ENCODE data around the gene VEZT. TPM values are rescaled to one million over a fixed set of nuclear protein-coding genes. Genes with fewer than 3 reads are reported as not detected.
"Not testable (repeated sequence)": the region's sequence is repeated elsewhere in the genome, so short reads cannot be mapped to it uniquely, and the experiment has no call there.

Gene VEZT
- total RNA-seq, 2 experiments from 2014 or later, result 52.6 to 57.2 TPM

- H3K9me3 ChIP-seq (ENCODE audit: control insufficient read depth in 1 of 2, insufficient read depth in 1 of 2, low read length in 2 of 2), result no peaks in the 10 kb centered on the region
- no peak for DNase-seq
- Mint-ChIP-seq H3K4me1 (ENCODE audit: low read depth) (peaks cover 49% of the 10 kb centered on the region), H3K9me3 (no peaks in the 10 kb centered on the region), H3K36me3 (ENCODE audit: low read depth) (peaks cover 9% of the 10 kb centered on the region), H3K27ac (no peak overlapping the region), H3K27me3 (no peaks in the 10 kb centered on the region), H3K4me3 (no peak overlapping the region)
- intact Hi-C loops (cut with DNase I, micrococcal nuclease), result no loop called here
- ATAC-seq (ENCODE audit: poor library complexity), result no peak
- H3K4me1 ChIP-seq (ENCODE audit: insufficient read depth, low read length), result no peaks in the 10 kb centered on the region
- CTCF ChIA-PET, result interaction anchor here (0.7 to 1.3 kb wide), 2 partner anchors 16 kb away, joined by 3 read pairs; no protein-coding TSS in a partner anchor
- POLR2A ChIA-PET, result no interaction called here
- no peak overlapping the region for H3K27ac ChIP-seq (ENCODE audit: low read depth in 1 of 2, low read length in 2 of 2)
- no peak for TF ChIP-seq CTCF (IDR thresholded peaks at IDR 0.05)
- H3K4me3 ChIP-seq (ENCODE audit: low read length), result no peak overlapping the region
- peaks cover 2% of the 10 kb centered on the region for H3K36me3 ChIP-seq (ENCODE audit: insufficient read depth, low read length)
- no peaks in the 10 kb centered on the region for H3K27me3 ChIP-seq (ENCODE audit: control insufficient read depth in 1 of 2, insufficient read depth in 2 of 2, low read length in 2 of 2)
Measured at GRCh38 chr12:95231190-95231589, 13.6 kb downstream of the VEZT start.

DNA sequence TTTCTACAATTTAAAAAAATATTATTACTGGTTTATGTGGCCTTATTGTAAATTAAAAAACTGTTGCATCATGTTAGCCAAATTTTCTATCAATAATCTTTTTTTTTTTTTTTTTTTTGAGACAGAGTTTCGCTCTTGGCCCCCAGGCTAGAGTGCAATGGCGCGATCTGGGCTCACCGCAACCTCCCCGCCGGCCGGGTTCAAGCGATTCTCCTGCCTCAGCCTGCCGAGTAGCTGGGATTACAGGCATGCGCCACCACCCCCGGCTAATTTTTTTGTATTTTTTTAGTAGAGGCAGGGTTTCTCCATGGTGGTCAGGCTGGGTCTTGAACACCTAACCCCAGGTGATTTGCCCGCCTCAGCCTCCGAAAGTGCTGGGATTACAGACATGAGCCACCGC lies 16.6 kb downstream of the VEZT start:
- Mint-ChIP-seq H3K36me3 (ENCODE audit: low read depth) (peaks cover 24% of the 10 kb centered on the region), H3K4me1 (ENCODE audit: low read depth) (peaks cover 47% of the 10 kb centered on the region)
- H3K27ac Mint-ChIP-seq, result not testable (repeated sequence)

DNA sequence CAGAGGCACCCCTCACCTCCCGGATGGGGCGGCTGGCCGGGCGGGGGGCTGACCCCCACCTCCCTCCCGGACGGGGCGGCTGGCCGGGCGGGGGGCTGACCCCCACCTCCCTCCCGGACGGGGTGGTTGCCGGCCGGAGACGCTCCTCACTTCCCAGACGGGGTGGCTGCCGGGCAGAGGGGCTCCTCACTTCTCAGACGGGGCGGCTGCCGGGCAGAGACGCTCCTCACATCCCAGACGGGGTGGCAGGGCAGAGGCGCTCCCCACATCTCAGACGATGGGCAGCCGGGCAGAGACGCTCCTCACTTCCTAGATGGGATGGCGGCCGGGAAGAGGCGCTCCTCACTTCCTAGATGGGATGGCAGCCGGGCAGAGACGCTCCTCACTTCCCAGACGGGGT lies 18.0 kb downstream of the VEZT start:
- intact Hi-C loops (cut with DNase I, micrococcal nuclease); H3K27me3 Mint-ChIP-seq; H3K4me1 ChIP-seq (ENCODE audit: insufficient read depth, low read length); H3K27ac Mint-ChIP-seq; H3K36me3 ChIP-seq (ENCODE audit: insufficient read depth, low read length); H3K4me3 Mint-ChIP-seq; H3K27me3 ChIP-seq (ENCODE audit: control insufficient read depth in 1 of 2, insufficient read depth in 2 of 2, low read length in 2 of 2); H3K9me3 ChIP-seq (ENCODE audit: control insufficient read depth in 1 of 2, insufficient read depth in 1 of 2, low read length in 2 of 2); H3K4me3 ChIP-seq (ENCODE audit: low read length); DNase-seq; ATAC-seq (ENCODE audit: poor library complexity); H3K9me3 Mint-ChIP-seq; POLR2A ChIA-PET; CTCF ChIA-PET; H3K27ac ChIP-seq (ENCODE audit: low read depth in 1 of 2, low read length in 2 of 2): not testable (repeated sequence)
- Mint-ChIP-seq H3K36me3 (ENCODE audit: low read depth) (peaks cover 28% of the 10 kb centered on the region), H3K4me1 (ENCODE audit: low read depth) (peaks cover 47% of the 10 kb centered on the region)

More for the DNA sequence above, 16.6 kb downstream of the VEZT start:
- H3K4me3 Mint-ChIP-seq; H3K9me3 Mint-ChIP-seq; H3K36me3 ChIP-seq (ENCODE audit: insufficient read depth, low read length); CTCF ChIA-PET; H3K4me1 ChIP-seq (ENCODE audit: insufficient read depth, low read length); H3K27me3 Mint-ChIP-seq; ATAC-seq (ENCODE audit: poor library complexity); H3K4me3 ChIP-seq (ENCODE audit: low read length); DNase-seq; H3K27me3 ChIP-seq (ENCODE audit: control insufficient read depth in 1 of 2, insufficient read depth in 2 of 2, low read length in 2 of 2); H3K27ac ChIP-seq (ENCODE audit: low read depth in 1 of 2, low read length in 2 of 2); intact Hi-C loops (cut with DNase I, micrococcal nuclease); H3K9me3 ChIP-seq (ENCODE audit: control insufficient read depth in 1 of 2, insufficient read depth in 1 of 2, low read length in 2 of 2): not testable (repeated sequence)
- POLR2A ChIA-PET, result interaction anchor here (1.7 kb wide), 1 partner anchor 17 kb away, joined by 4 read pairs; the partner anchor contains the start of genes FGD6 and VEZT

DNA sequence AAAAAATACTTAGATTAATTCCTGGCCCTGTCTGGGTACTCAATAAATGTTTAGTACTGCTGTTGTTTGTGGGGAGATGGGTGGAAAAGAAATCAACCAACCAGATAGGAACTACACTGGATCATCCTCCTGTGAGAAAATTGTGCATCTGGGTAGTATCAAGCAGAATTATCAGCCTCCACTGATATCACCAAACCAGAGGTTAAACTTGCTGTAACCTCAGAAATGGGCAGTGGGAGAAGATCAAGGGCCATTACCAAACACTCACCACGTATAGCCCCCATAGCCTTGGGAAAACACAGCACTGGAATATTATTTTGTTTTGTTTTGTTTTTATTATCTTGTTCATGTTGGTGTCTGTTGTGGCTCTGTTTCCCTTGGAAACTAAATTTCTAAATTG lies 19.7 kb downstream of the VEZT start:
- no peak overlapping the region for H3K4me3 Mint-ChIP-seq
- no peaks in the 10 kb centered on the region for H3K27me3 Mint-ChIP-seq

More for the DNA sequence above, 19.7 kb downstream of the VEZT start:
- no peak overlapping the region for H3K4me3 ChIP-seq (ENCODE audit: low read length)
- no peak for TF ChIP-seq CTCF (IDR thresholded peaks at IDR 0.05)
- no peaks in the 10 kb centered on the region for H3K27me3 ChIP-seq (ENCODE audit: control insufficient read depth in 1 of 2, insufficient read depth in 2 of 2, low read length in 2 of 2)
- ATAC-seq (ENCODE audit: poor library complexity) (no peak), DNase-seq (no peak)
- Mint-ChIP-seq H3K27ac (no peak overlapping the region), H3K4me1 (ENCODE audit: low read depth) (peaks cover 35% of the 10 kb centered on the region), H3K9me3 (no peaks in the 10 kb centered on the region), H3K36me3 (ENCODE audit: low read depth) (peaks cover 36% of the 10 kb centered on the region)
- H3K9me3 ChIP-seq (ENCODE audit: control insufficient read depth in 1 of 2, insufficient read depth in 1 of 2, low read length in 2 of 2), result no peaks in the 10 kb centered on the region
- ChIA-PET POLR2A (no interaction called here), CTCF (no interaction called here)
- no peaks in the 10 kb centered on the region for H3K4me1 ChIP-seq (ENCODE audit: insufficient read depth, low read length)
- H3K27ac ChIP-seq (ENCODE audit: low read depth in 1 of 2, low read length in 2 of 2), result no peak overlapping the region
- intact Hi-C loops (cut with DNase I, micrococcal nuclease), result no loop called here
- peaks cover 5% of the 10 kb centered on the region for H3K36me3 ChIP-seq (ENCODE audit: insufficient read depth, low read length)

All from CD4-positive, alpha-beta T cell (primary cell).